GM13977 (cell line): ENCODE measurements around the gene LPIN3.

ENCODE experiments used
- DNase-seq: peaks from one replicate; pipeline ENCODE4 v3.0.0; 2012; ENCODE audit warnings: low spot score
- in situ Hi-C: fragments of 300-500 bp; cut with MboI; formaldehyde crosslinking; loops from one replicate; pipeline ENCODE4 v1.12.0; 2022; ENCODE audit warnings: low sequenced_read_pairs, low pct_unique_long_range_greater_than_20kb, mixed read lengths, inconsistent platforms; ENCODE audit not compliant: unreplicated experiment
- TF ChIP-seq, protein P1 (sequence below): IDR thresholded peaks from 2 replicates; pipeline ENCODE4 v1.5.1; 2012; ENCODE audit warnings: mild to moderate bottlenecking, control low read depth; ENCODE audit not compliant: insufficient read depth; ENCODE audit errors: extremely low read depth, missing control alignments

Gene LPIN3

DNA sequence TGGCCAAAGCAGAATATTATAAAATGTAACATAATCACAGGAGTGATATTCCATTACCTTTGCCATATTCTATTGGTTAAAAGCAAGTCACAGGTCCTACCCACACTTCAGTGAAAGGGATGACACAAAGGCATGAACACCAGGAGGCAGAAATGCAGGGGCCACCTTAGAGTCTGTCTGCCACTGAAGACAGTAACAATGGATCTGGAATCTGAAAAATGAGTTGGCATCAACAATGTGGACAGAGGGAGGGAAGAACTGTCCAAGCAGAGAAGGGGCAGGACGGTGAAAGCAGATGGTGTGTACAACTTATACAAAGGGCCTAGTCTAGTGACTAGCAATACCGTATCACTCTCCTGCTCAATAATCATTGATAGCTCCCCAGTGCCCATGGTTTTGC lies 6.6 kb upstream of the LPIN3 start:
- no peak for DNase-seq
- TF ChIP-seq, protein P1, sequence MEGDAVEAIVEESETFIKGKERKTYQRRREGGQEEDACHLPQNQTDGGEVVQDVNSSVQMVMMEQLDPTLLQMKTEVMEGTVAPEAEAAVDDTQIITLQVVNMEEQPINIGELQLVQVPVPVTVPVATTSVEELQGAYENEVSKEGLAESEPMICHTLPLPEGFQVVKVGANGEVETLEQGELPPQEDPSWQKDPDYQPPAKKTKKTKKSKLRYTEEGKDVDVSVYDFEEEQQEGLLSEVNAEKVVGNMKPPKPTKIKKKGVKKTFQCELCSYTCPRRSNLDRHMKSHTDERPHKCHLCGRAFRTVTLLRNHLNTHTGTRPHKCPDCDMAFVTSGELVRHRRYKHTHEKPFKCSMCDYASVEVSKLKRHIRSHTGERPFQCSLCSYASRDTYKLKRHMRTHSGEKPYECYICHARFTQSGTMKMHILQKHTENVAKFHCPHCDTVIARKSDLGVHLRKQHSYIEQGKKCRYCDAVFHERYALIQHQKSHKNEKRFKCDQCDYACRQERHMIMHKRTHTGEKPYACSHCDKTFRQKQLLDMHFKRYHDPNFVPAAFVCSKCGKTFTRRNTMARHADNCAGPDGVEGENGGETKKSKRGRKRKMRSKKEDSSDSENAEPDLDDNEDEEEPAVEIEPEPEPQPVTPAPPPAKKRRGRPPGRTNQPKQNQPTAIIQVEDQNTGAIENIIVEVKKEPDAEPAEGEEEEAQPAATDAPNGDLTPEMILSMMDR = no peak
- in situ Hi-C loops = loop anchor here (5.0 kb wide), 1 partner anchor 362 kb away; no protein-coding TSS in a partner anchor

DNA sequence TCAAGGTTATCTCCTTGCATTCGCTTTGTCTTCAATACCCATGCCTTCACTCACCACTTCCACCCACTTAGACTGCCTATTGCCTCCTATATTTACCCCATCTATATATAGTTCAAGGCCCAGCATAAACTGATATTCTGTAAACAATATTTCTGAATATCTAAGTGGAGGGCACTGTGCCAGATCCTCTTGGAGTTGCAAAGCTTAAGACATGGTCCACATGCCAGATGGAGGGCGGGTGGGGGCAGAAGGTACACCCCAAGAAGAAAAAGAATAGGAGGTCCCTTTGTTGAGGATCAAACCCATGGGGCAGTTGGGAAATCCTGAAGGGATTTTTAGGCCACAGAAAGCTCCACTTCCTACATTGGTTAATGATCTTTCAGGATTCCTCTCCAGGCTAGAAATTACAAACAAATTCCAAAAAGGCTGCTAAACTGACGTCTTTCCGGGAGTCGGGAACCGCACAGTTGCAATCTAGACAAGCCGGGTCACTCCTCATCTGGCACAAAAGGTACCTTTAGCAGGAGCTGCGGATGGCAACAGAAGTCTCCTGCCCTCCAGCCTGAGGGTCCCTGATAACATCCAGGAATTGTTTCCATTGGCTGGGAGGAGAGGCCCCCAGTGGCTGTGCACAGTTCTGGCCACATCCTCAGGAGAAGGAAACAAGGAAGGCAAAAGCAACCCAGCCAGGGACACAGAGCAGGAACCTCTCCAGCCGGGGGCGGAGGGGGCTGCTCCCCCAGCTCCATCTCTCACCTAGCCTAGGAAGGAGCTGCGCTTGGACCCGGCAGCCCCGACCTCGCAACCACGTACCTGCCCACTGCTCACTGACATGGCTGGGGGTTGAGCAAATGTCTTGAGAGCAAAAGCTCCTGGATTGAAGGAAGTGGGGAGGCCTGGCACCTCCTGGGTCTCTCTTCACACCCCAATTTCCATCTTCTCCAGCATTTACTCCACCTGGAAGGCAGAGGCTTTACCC lies 5.9 kb upstream of the LPIN3 start:
- no peak for DNase-seq
- in situ Hi-C loops = loop anchor here (5.0 kb wide), 1 partner anchor 362 kb away; no protein-coding TSS in a partner anchor
- TF ChIP-seq, protein P1 = no peak

DNA sequence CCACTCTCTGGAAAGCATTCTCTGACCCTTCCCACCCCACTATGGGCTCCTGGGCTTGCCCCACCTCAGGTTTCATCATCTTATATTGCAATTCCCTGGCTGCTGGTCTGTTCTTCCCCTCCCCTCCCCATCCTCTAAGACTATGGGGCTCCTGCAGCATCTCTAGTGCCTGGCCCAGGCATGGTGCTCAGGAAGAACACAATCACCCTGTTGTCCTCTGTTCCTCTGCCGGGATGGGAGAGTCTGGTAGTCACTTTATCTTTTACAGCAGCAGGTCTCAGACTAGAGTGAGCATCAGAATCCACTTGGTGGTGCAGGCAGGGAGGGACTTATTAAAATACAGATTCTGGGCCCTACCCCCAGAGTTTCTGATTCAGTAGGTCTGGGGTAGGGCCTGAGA lies 5.0 kb upstream of the LPIN3 start:
- TF ChIP-seq, protein P1 = no peak
- in situ Hi-C loops = no loop called here
- no peak for DNase-seq

DNA sequence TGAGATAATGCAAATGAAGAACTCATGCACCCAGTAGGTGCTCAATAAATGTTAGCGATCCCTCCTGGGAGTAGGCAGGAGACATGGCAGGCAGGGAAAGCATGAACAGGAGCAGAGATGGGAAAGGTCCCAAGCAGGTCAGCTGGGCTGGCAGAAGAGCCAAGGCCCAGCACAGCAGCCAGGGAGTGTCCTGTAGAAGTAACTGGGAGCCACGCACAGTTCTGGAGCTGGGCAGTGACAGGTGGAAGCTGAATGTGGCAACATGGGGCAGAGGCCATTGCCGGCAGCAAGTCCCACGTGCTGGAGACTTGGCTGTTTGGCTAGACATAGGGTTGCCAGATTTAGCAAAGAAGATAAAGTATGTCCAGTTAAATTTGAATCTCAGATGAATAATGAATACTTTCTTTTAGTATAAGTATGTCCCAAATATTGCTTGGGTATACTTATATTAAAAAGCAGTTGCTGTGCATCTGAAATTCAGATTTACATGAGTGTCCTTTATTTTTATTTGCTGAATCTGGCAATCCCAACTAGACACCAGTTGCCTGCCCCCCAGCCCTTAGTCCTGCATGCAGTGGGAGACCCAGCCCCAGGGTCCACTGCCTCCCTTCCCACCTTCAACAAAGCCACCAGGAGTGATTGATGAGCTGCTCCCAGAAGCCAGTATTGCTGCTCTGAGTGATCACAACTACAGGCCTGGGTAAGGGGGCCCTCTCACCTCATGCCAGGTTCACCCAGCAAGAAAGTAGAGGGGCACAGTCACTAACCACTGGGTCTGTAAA lies 3.7 kb upstream of the LPIN3 start:
- no peak for DNase-seq

DNA sequence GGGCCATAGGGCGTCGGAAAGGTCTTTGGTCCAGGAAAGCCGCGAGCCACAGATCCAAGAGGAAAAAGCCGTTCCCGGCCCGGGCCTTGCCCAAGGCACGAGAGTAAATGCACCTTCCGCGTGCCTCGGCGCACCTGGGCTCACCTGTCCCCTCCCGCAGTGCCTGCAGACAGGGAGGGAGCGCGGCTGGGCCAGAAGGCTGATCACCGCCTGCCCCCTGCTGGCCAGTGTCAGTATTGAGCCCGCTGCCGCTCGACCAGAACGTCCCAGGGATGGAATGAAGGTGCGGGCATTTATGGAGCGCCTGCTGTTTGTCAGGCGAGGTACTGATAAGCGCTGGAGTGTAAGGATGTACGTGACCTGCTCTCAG lies 679 bp upstream of the LPIN3 start:
- TF ChIP-seq, protein P1 = peak; percentile 97
- in situ Hi-C loops = loop anchor here (5.0 kb wide), 1 partner anchor 163 kb away; no protein-coding TSS in a partner anchor
- peak; percentile 86 for DNase-seq

More for the DNA sequence above, 3.7 kb upstream of the LPIN3 start:
- TF ChIP-seq, protein P1 = no peak
- in situ Hi-C loops = no loop called here
